UCSD-AML1 (cell line): ENCODE data around the gene TMEM132A.
A peak's percentile ranks its signal among the peaks of the same experiment; 100 is the strongest.

Experiments
- DNase-seq: peaks from one replicate; lab custom pipeline; 2025; ENCODE audit not compliant: unreplicated experiment; lab: John Stamatoyannopoulos, UW

The TMEM132A gene

GRCh38 chr11:60924110-60924905, at the start of gene TMEM132A:
Gene TMEM132A, plus strand, starts transcription at chr11:60924460. Its CDS starts 174 bp downstream, at chr11:60924634.
- DNase-seq: peak; percentile 38

- no peak for DNase-seq
These were observed 48.7 kb upstream of the TMEM132A start for GRCh38 chr11:60875366-60876167.

DNA sequence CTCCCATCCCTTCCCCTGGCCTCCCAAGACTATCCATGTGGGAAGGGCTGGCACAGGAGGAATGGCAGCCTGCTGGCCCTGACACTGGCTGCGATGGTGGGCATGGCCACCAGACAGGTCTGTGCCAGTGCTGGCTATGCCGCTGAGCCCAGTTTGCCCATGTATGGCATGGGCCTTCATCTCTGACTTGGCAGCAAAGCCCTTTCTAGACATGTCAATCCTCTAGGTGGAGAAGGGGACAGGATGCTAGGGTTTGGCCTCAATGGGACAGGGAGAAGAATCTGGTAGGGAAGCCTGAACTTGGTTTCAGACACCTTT, 48.1 kb upstream of the TMEM132A start:
- DNase-seq: no peak

GRCh38 chr11:60878245-60879101, 45.8 kb upstream of the TMEM132A start:
- no peak for DNase-seq

DNA sequence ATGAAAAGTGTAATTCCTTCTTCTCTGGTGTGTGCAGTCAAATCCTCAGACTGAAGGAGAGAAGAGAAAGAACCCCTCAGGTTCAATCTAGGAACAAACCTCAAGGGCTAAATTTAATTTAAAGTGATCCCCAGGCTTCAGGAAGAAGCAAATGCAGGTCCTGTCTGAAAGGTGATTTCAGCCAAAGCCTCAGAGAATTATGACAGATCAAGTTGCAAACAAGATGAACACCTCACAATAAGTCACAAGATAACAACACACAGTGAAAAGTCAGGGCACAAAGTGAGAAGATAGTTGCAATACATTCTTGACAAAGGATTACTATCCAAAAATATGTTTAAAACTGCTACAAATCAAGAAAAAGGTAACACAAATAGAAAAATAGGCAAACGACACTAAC, 45.2 kb upstream of the TMEM132A start:
- no peak for DNase-seq

DNA sequence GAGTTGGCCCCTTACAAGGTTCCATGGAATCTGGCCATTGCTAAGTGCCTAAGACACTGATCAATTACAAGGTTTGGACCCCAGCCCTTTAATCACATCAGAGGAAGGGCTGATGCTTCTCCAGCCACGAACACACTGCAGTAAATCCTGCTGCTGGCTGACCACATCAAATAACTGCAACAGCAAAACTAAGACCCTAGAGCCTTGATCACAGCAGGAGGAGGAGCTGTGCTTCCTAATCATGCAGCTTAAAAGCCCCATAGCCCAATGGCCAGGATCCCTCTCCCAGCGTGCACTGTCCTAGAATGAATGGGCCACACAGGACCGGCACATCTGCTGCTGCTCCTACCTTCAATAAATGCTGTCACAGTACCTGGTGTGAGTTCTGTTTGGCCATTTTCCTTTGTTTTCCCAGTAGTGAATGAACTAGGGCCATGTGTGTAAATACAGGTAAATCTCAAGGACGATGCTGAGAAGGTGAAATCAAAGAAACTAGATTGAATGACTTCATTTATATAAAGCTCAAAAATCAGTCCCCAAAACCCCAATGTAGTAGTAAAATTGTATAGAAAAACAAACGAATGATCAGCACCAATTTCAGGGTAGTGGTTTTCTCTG, 44.2 kb upstream of the TMEM132A start:
- DNase-seq: no peak

DNA sequence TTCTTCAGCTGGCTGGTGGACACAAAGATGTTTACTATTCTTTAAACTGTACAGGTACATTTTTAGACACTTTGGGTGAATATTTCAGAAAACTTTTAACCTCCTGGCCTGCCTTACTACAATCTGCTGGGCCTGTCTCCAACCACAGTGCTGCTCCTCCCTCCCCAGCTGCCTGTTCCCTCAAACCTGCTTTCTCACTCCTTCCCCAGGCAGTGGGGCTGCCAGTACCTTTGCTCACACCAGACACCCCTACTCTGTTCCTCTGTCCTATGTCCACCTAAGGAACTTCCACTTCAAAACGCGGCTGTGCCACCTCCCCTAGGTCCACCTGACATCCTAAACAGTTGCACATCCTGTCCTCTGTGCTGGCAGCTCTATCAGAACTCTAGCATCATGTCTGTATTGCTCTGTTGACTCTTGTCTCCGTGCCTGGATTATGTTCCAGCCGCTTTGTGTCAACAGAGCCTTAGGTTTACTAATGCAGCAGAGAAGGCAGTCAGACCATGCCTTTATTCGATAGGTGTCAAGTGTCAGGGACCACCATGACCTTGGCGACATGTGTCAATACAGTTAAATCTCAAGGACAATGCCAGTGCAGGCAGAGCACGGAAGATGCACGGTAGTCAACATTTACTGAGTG, 43.5 kb upstream of the TMEM132A start:
- DNase-seq: no peak

DNA sequence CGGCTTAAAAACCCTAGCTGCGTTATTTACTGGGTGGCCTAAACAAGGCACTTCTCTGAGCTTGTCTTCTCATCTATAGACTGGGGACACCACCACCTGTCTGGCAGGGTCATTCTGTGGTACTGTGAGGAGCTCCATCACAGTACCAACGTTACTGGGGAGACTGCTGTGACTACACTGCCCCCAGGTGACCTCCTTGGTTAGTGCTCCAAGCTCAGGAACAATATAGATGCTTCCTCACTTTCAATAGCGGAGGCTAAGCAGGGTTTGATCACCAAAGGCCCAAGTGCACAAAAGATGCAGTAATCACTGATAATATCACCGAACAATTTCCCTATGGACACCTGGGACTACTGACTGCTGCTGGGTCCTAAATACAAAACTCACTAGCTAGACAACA, 36.7 kb upstream of the TMEM132A start:
- peak; percentile 52 for DNase-seq

DNA sequence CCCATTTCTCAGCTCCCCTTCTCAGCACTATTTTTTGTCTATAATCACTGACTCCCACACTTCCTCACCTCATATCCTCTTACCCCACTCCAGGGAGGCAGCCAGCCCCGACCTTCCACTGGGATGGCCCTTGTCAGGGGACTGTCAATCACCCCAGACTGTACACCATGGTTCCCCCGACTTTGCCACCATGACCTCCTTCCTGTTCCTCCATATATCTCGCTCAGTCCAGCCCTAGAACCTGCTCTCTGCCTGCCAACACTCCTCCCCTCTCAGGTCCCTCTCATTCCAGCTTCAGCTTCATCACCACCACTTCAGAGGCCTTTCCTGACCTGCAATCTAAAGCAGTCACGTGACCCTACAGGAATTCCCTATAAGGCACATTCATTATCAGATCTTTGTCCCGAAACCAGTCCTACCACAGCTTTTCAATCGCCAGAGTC, 34.4 kb upstream of the TMEM132A start:
- DNase-seq: no peak

DNA sequence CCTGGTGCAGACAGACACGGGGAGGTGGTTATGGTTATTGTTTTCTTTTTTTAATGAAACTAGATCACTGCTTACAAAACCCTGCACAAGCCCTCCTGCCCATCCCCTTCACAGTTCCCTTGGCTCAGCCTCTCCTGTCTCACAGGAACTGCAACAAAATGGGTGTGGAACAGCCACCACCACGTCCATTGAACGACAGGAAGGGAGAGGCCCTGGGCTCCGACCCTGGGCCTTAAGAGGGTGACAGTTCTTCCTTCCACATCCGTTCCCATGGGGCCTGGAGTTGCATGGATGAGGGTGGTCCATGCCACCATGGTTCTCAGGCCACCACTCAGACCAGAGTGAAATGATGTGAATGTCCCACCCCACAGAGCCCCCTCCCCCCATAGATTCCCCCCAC, 33.6 kb upstream of the TMEM132A start:
- DNase-seq: peak; percentile 34

- DNase-seq: peak; percentile 65
These were observed 33.0 kb upstream of the TMEM132A start for GRCh38 chr11:60891103-60891741.

- no peak for DNase-seq
These were observed 28.6 kb upstream of the TMEM132A start for GRCh38 chr11:60895687-60896086.

GRCh38 chr11:60897496-60897895, 26.8 kb upstream of the TMEM132A start:
- no peak for DNase-seq

DNA sequence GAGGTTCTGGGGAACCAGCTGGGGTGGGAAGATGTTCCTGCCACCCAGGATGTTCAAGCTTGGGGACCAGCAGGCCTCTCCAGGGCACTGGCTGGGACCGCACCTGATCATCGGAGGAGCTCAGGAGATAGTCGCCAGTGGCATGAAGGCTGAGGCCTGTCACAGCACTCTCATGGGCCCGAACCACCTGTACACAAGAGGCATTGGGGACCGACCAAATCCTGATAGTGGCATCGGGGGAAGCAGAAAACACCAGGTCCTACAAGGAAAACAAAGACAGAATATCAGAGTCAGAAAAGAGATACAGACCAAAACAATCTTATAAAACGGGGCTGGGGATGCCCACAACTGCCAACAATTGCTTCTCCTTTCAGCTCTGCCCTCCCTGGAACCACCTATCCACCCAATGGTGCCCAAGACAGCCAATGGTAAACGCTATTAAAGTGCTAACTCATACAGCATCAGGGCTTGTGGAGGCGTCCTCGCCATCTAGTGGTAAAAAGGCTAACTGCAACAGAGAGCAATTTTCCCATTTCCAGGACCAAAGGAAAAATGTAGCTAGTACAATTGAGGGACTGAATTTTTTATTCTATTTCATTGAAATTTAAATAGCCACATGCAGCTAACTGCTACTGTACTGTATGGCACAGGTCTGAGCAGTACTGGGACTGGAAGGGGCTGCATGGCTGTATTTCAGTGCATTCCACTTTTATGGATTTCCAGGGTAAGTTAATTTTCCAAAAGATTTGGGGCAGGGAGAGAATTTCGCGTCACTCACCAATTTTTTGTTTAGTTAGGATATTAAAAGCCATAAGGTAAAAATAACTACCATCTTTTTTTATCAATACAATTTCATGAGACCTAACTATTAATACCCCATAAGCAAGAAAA, 25.0 kb upstream of the TMEM132A start:
- peak; percentile 34 for DNase-seq

DNA sequence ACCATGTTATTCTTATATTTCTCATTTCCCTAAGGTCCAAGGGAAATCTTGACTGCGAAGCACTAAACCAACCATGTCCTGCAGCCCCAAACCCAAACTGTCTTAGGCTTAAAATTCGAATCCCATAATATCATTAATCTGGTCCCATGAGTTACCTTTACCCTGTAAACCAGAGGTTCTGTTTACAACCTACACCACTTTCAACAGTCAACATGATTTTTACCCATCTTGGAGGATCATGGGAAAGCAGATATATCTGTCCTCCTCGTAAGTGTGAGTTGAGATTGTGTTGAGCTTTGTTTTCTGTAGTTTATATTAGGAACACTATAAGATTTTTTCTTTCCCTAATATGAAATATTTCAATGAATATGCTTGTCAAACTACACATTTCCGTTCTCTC, 24.3 kb upstream of the TMEM132A start:
- DNase-seq: no peak

DNA sequence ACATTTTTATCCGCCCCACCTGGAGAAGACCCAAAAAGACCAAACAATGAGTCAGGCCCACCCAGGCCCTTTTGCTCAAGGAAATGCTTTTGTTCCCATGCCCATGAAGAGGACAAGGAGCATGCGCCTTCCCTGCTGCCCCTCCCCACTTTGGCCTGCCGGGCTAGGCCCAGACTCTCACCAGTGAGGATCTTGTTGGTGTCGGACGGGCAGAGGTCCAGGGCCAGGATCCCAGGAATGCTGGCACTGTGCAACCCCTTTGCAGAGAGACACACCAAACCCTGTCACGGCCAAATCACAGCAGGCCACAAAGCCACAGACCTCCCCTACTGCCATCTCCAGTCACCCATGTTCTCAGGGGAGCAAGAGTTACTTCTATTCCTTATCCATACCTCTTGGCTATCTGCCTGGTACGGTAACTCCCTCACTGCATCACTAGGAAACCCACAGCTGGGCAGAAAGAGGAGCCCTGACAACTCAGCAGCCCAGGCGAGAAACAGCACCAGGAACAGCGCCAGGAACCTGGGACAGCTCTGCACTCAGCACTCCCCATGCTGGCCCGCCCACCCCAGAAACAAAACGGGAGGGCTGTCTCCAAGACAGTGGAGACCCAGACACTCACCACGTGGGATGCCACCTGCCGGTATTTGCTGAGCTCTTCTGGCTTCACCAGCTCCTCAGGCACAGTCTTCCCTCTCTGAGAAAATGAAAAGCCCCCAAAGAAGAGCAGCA, 23.4 kb upstream of the TMEM132A start:
- DNase-seq: no peak

DNA sequence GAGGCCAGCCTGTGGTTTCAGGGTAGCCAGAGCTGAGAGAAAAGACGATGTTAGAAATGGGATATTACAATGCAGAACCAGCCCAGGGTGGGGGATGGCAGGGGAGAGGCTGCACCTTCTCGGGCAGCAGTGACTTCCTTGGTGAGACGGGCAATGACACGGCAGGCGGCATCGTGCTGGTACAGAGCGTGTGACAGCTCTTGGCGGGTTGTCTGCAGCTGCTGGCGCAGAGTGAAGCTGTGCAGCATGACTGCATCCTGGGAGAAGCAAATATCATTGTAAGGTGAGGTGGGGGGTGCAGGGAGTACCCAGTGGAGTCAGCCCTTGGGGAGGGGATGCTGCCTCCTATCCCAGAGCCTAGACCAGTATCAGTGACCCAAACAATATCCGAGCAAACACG, 21.6 kb upstream of the TMEM132A start:
- no peak for DNase-seq

DNA sequence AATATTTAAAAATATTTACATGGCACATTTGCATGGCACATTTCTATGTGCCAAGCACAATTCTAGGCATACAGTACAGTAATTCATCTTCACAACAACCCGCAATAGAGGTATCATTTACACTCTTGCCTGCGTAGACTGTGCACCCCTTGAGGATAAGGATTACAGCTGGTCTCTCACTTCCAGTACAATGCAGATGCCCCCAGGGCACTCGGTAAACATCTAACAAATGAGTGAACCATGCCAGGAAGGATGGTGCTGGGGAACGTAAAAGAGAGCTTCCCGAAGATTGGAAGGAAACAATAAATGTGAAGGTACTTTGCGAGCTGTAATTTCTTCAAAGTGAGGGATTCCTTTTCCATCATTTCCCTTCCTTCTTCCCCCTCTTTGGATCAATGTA, 19.2 kb upstream of the TMEM132A start:
- no peak for DNase-seq
